HEK293T (cell line): ENCODE measurements around the gene RPUSD2.

ENCODE experiments used
- ARNT ChIP-seq: fragments of 450-650 bp; IDR thresholded peaks from 2 replicates; pipeline ENCODE4 v1.6.1; 2017; ENCODE audit warnings: mild to moderate bottlenecking
- BHLHE40 ChIP-seq: fragments of 450-650 bp; IDR thresholded peaks from 2 replicates; pipeline ENCODE4 v1.6.1; 2016; ENCODE audit warnings: mild to moderate bottlenecking, moderate library complexity, borderline replicate concordance
- CTBP1 ChIP-seq: fragments of 450-650 bp; IDR thresholded peaks from 2 replicates; pipeline ENCODE4 v1.6.1; 2016; ENCODE audit warnings: borderline replicate concordance
- ELF4 ChIP-seq: fragments of 450-650 bp; IDR thresholded peaks from 2 replicates; pipeline ENCODE4 v1.6.1; 2017; ENCODE audit warnings: antibody characterized with exemption
- FOXM1 ChIP-seq: fragments of 450-650 bp; IDR thresholded peaks from 2 replicates; pipeline ENCODE4 v1.6.1; 2017; ENCODE audit warnings: mild to moderate bottlenecking, borderline replicate concordance
- HDGF ChIP-seq: fragments of 450-650 bp; IDR thresholded peaks from 2 replicates; pipeline ENCODE4 v1.6.1; 2017; ENCODE audit warnings: antibody characterized with exemption, borderline replicate concordance
- NFRKB ChIP-seq: fragments of 450-650 bp; IDR thresholded peaks from 2 replicates; pipeline ENCODE4 v1.6.1; 2016; ENCODE audit warnings: mild to moderate bottlenecking, moderate library complexity
- SP1 ChIP-seq: fragments of 450-650 bp; IDR thresholded peaks from 2 replicates; pipeline ENCODE4 v1.6.1; 2017
- SUZ12 ChIP-seq: fragments of 450-650 bp; IDR thresholded peaks from 2 replicates; pipeline ENCODE4 v1.6.1; 2016; ENCODE audit warnings: mild to moderate bottlenecking
- TARDBP ChIP-seq: fragments of 450-650 bp; IDR thresholded peaks from 2 replicates; pipeline ENCODE4 v1.6.1; 2016
- ZNF384 ChIP-seq: fragments of 450-650 bp; IDR thresholded peaks from 2 replicates; pipeline ENCODE4 v1.6.1; 2016
- TF ChIP-seq, protein P1 (sequence below): fragments of 450-650 bp; IDR thresholded peaks from 2 replicates; pipeline ENCODE4 v1.6.1; 2016

DNA sequence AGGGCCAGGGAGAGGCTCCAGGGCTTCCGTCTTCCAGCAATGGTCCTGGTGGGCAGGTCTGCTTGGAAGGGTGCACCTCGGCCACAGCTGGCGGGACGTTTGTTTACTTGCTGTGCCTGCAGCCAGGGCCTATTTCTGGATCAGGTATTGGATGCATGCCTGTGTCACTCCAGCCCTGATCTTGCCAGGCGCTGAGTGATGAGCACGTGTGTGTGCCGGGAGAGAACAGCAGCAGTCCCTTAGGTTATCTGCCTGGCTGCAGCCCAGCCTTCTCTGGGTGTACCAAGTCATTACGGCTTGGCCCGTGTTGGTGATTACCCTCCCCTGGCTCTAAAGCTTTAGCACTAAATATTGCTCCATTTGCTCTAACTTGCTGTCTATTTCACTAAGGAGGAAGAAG lies 19.2 kb upstream of the RPUSD2 start:
- no peak for TF ChIP-seq SP1
- TF ChIP-seq ARNT, result no peak
- no peak for TF ChIP-seq ZNF384
- TF ChIP-seq, protein P1, sequence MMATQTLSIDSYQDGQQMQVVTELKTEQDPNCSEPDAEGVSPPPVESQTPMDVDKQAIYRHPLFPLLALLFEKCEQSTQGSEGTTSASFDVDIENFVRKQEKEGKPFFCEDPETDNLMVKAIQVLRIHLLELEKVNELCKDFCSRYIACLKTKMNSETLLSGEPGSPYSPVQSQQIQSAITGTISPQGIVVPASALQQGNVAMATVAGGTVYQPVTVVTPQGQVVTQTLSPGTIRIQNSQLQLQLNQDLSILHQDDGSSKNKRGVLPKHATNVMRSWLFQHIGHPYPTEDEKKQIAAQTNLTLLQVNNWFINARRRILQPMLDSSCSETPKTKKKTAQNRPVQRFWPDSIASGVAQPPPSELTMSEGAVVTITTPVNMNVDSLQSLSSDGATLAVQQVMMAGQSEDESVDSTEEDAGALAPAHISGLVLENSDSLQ, result no peak
- TF ChIP-seq SUZ12, result no peak
- TF ChIP-seq CTBP1, result no peak
- TF ChIP-seq ELF4, result no peak
- TF ChIP-seq TARDBP, result no peak
- TF ChIP-seq NFRKB, result no peak
- TF ChIP-seq BHLHE40, result no peak
- TF ChIP-seq FOXM1, result no peak
- no peak for TF ChIP-seq HDGF
